Calu3 (cell line): Measurements from ENCODE around the gene ADGRD1. TPM values are rescaled to one million over a fixed set of nuclear protein-coding genes. Genes with fewer than 3 reads are reported as not detected.

ENCODE experiments used
- BruUV-seq: library from RNA; stranded (reverse); fragments of 400-500 nt; replicated peaks from 2 replicates; lab custom pipeline; 2021; lab: Mats Ljungman, UMichigan
- CTCF ChIA-PET: fragments of 300-600 bp; sonication (Branson Sonifier 250); formaldehyde crosslinking; loops from one replicate; lab custom pipeline; 2022; ENCODE audit warnings: antibody characterized with exemption; lab: Charles Lee
- DNase-seq: peaks from one replicate; pipeline ENCODE4 v3.0.0; 2022
- H3K27ac Mint-ChIP-seq: one replicate; pipeline ENCODE4 v1.8.0; 2022; ENCODE audit warnings: mixed read lengths; ENCODE audit not compliant: unreplicated experiment
- H3K27me3 Mint-ChIP-seq: one replicate; pipeline ENCODE4 v1.8.0; 2022; ENCODE audit warnings: mixed read lengths; ENCODE audit not compliant: unreplicated experiment
- H3K36me3 Mint-ChIP-seq: one replicate; pipeline ENCODE4 v1.8.0; 2022; ENCODE audit warnings: mild to moderate bottlenecking, moderate library complexity, mixed read lengths; ENCODE audit not compliant: insufficient read depth, unreplicated experiment
- H3K4me1 Mint-ChIP-seq: one replicate; pipeline ENCODE4 v1.8.0; 2022; ENCODE audit warnings: mild to moderate bottlenecking, low read depth, mixed read lengths; ENCODE audit not compliant: unreplicated experiment
- H3K4me3 Mint-ChIP-seq: one replicate; pipeline ENCODE4 v1.8.0; 2022; ENCODE audit warnings: mild to moderate bottlenecking, low read depth, moderate library complexity, mixed read lengths; ENCODE audit not compliant: unreplicated experiment
- H3K9me3 Mint-ChIP-seq: one replicate; pipeline ENCODE4 v1.8.0; 2022; ENCODE audit warnings: low read depth, mixed read lengths; ENCODE audit not compliant: unreplicated experiment
- CTCF ChIP-seq: fragments of 200-600 bp; IDR thresholded peaks from one replicate; pipeline ENCODE4 v1.8.0; 2022; ENCODE audit warnings: antibody characterized with exemption; ENCODE audit not compliant: unreplicated experiment
- intact Hi-C: fragments of 100-400 bp; cut with micrococcal nuclease; formaldehyde crosslinking; loops from one replicate; pipeline ENCODE4 v1.10.0; 2022; ENCODE audit not compliant: unreplicated experiment
- total RNA-seq: library from RNA; stranded (reverse); gene quantifications from 2 replicates; pipeline ENCODE4 v1.2.3, GENCODE V29; 2022

The ADGRD1 gene
- total RNA-seq, 1 experiment from 2014 or later: not detected

GRCh38 chr12:130919086-130919485 lies 34.6 kb upstream of the ADGRD1 start:
- no peak for DNase-seq
- intact Hi-C loops: no loop called here
- no TSS peak for BruUV-seq
- H3K4me1 Mint-ChIP-seq: no peaks in the 10 kb centered on the region
- H3K4me3 Mint-ChIP-seq: no peak overlapping the region
- no peak for TF ChIP-seq CTCF
- H3K9me3 Mint-ChIP-seq: no peaks in the 10 kb centered on the region
- CTCF ChIA-PET: no interaction called here
- H3K27ac Mint-ChIP-seq: no peak overlapping the region
- no peaks in the 10 kb centered on the region for H3K36me3 Mint-ChIP-seq
- H3K27me3 Mint-ChIP-seq: peaks cover 68% of the 10 kb centered on the region

GRCh38 chr12:130920119-130920703 lies 33.5 kb upstream of the ADGRD1 start:
- no peaks in the 10 kb centered on the region for H3K36me3 Mint-ChIP-seq
- no peak overlapping the region for H3K27ac Mint-ChIP-seq
- H3K27me3 Mint-ChIP-seq: peaks cover 69% of the 10 kb centered on the region
- no peak overlapping the region for H3K4me3 Mint-ChIP-seq
- BruUV-seq: no TSS peak
- no peaks in the 10 kb centered on the region for H3K9me3 Mint-ChIP-seq
- no peak for DNase-seq
- intact Hi-C loops: no loop called here
- TF ChIP-seq CTCF: no peak
- H3K4me1 Mint-ChIP-seq: no peaks in the 10 kb centered on the region
- CTCF ChIA-PET: no interaction called here

GRCh38 chr12:130920723-130921381 lies 32.9 kb upstream of the ADGRD1 start:
- Mint-ChIP-seq H3K27me3 (peaks cover 76% of the 10 kb centered on the region), H3K9me3 (no peaks in the 10 kb centered on the region), H3K36me3 (no peaks in the 10 kb centered on the region), H3K27ac (no peak overlapping the region), H3K4me1 (no peaks in the 10 kb centered on the region), H3K4me3 (no peak overlapping the region)
- DNase-seq: no peak
- TF ChIP-seq CTCF: no peak
- no TSS peak for BruUV-seq
- CTCF ChIA-PET: no interaction called here
- intact Hi-C loops: no loop called here

GRCh38 chr12:130922511-130922953 lies 31.2 kb upstream of the ADGRD1 start:
- CTCF ChIA-PET: no interaction called here
- Mint-ChIP-seq H3K4me1 (no peaks in the 10 kb centered on the region), H3K9me3 (no peaks in the 10 kb centered on the region), H3K27ac (no peak overlapping the region), H3K27me3 (peaks cover 79% of the 10 kb centered on the region), H3K36me3 (no peaks in the 10 kb centered on the region), H3K4me3 (no peak overlapping the region)
- DNase-seq: no peak
- intact Hi-C loops: no loop called here
- no TSS peak for BruUV-seq
- no peak for TF ChIP-seq CTCF
